ENCODE results near the gene HSPBP1.

The HSPBP1 gene

DNA sequence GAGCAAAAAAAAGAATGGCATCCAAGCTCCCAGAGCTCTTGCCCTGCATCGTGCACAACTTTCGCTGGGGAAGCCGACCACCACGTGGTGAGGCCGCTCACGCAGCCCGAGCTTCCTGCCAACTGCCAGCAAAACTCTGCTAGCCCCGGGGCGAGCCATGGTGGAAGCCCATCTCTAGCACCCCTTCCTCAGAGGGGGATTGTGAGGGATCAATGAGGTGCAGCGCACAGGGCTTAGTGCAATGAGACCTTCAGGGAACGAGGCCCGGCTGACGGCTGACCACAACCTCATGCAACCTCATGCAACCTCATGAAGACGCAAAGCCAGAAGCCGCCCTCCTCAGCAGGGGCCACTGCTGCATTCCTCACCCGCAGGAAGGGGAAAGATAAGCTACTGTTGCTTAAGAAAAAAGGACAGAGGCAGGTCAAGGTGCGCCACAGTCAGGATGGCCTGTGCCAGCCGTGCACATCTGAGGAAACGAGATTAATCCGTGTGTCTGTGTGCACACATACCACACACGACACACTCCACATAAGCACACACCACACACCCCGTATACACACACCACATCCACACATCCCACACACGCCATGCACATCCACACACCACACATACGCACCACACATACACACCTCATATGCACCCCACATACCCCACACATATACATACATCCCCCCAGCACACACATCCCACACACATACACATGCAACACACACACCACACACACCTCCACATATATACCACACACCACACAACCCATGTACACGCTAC is 9.6 kb downstream of the HSPBP1 start:
- no peak overlapping the region for H3K4me3 ChIP-seq (replicated peaks; ENCODE audit: insufficient read depth, low read length)
- TF ChIP-seq POLR2AphosphoS5 (IDR thresholded peaks at IDR 0.05; ENCODE audit: low read depth), result no peak
- no peak for DNase-seq (ENCODE audit: low read depth in 1 of 2, low spot score in 1 of 2)

GRCh38 chr19:55269299-55269698 is 10.6 kb downstream of the HSPBP1 start:
- no peak for DNase-seq (ENCODE audit: low read depth in 1 of 2, low spot score in 1 of 2)
- no peak overlapping the region for H3K4me3 ChIP-seq (replicated peaks; ENCODE audit: insufficient read depth, low read length)
- no peak overlapping the region for H3K27ac ChIP-seq (replicated peaks)
- no peaks in the 10 kb centered on the region for H3K27me3 ChIP-seq (ENCODE audit: insufficient read depth, poor library complexity, severe bottlenecking)
- TF ChIP-seq, protein P1, sequence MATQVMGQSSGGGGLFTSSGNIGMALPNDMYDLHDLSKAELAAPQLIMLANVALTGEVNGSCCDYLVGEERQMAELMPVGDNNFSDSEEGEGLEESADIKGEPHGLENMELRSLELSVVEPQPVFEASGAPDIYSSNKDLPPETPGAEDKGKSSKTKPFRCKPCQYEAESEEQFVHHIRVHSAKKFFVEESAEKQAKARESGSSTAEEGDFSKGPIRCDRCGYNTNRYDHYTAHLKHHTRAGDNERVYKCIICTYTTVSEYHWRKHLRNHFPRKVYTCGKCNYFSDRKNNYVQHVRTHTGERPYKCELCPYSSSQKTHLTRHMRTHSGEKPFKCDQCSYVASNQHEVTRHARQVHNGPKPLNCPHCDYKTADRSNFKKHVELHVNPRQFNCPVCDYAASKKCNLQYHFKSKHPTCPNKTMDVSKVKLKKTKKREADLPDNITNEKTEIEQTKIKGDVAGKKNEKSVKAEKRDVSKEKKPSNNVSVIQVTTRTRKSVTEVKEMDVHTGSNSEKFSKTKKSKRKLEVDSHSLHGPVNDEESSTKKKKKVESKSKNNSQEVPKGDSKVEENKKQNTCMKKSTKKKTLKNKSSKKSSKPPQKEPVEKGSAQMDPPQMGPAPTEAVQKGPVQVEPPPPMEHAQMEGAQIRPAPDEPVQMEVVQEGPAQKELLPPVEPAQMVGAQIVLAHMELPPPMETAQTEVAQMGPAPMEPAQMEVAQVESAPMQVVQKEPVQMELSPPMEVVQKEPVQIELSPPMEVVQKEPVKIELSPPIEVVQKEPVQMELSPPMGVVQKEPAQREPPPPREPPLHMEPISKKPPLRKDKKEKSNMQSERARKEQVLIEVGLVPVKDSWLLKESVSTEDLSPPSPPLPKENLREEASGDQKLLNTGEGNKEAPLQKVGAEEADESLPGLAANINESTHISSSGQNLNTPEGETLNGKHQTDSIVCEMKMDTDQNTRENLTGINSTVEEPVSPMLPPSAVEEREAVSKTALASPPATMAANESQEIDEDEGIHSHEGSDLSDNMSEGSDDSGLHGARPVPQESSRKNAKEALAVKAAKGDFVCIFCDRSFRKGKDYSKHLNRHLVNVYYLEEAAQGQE (IDR thresholded peaks at IDR 0.05; ENCODE audit: insufficient replicate concordance, low read depth), result no peak
- TF ChIP-seq CTCF (IDR thresholded peaks at IDR 0.05; ENCODE audit: insufficient read depth, low read length) (no peak), SPI1 (IDR thresholded peaks at IDR 0.05; ENCODE audit: borderline replicate concordance, low read depth) (no peak), POLR2AphosphoS5 (IDR thresholded peaks at IDR 0.05; ENCODE audit: low read depth) (no peak), GABPA (IDR thresholded peaks at IDR 0.05; ENCODE audit: low read depth) (no peak)

More for the DNA sequence above, 9.6 kb downstream of the HSPBP1 start:
- H3K27me3 ChIP-seq (ENCODE audit: insufficient read depth, poor library complexity, severe bottlenecking), result no peaks in the 10 kb centered on the region
- no peak overlapping the region for H3K27ac ChIP-seq (replicated peaks)

DNA sequence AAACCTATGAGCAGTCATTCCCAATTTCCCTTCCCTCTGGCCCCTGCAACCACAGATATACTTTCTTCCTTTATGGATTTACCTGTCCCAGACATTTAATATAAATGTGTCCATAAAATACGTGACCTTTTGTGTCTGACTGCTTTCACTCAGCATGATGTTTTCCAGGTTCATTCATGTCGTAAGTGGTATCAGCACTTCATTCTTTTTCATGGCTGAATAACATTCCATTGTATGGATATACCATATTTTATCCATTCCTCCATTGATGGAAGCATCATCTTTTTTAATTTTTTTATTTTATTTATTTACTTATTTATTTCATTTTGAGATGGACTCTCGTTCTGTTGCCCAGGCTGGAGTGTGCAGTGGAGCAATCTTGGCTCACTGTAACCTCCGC is 13.1 kb downstream of the HSPBP1 start:
- Histone ChIP-seq H3K4me3 (replicated peaks; ENCODE audit: insufficient read depth, low read length) (no peak overlapping the region), H3K27ac (replicated peaks) (no peak overlapping the region), H3K27me3 (ENCODE audit: insufficient read depth, poor library complexity, severe bottlenecking) (no peaks in the 10 kb centered on the region)
- DNase-seq (ENCODE audit: low read depth in 1 of 2, low spot score in 1 of 2), result no peak
- no peak for TF ChIP-seq POLR2AphosphoS5 (IDR thresholded peaks at IDR 0.05; ENCODE audit: low read depth)
- no peak for TF ChIP-seq GABPA (IDR thresholded peaks at IDR 0.05; ENCODE audit: low read depth)
- TF ChIP-seq, protein P1 (IDR thresholded peaks at IDR 0.05; ENCODE audit: insufficient replicate concordance, low read depth), result no peak
- TF ChIP-seq SPI1 (IDR thresholded peaks at IDR 0.05; ENCODE audit: borderline replicate concordance, low read depth), result no peak
- no peak for TF ChIP-seq CTCF (IDR thresholded peaks at IDR 0.05; ENCODE audit: insufficient read depth, low read length)

- no peak for DNase-seq (ENCODE audit: low read depth in 1 of 2, low spot score in 1 of 2)
- Histone ChIP-seq H3K27ac (replicated peaks) (no peak overlapping the region), H3K27me3 (ENCODE audit: insufficient read depth, poor library complexity, severe bottlenecking) (no peaks in the 10 kb centered on the region), H3K4me3 (replicated peaks; ENCODE audit: insufficient read depth, low read length) (no peak overlapping the region)
- no peak for TF ChIP-seq POLR2AphosphoS5 (IDR thresholded peaks at IDR 0.05; ENCODE audit: low read depth)
- no peak for TF ChIP-seq GABPA (IDR thresholded peaks at IDR 0.05; ENCODE audit: low read depth)
- no peak for TF ChIP-seq SPI1 (IDR thresholded peaks at IDR 0.05; ENCODE audit: borderline replicate concordance, low read depth)
- no peak for TF ChIP-seq CTCF (IDR thresholded peaks at IDR 0.05; ENCODE audit: insufficient read depth, low read length)
- TF ChIP-seq, protein P1 (IDR thresholded peaks at IDR 0.05; ENCODE audit: insufficient replicate concordance, low read depth), result no peak
These were observed 13.5 kb downstream of the HSPBP1 start for GRCh38 chr19:55266404-55266803.

All from HL-60 (cell line).